HG03108 (cell line): ENCODE measurements around the gene AGBL5.
A peak's percentile ranks its signal among the peaks of the same experiment; 100 is the strongest.
"Not testable (repeated sequence)": the region's sequence is repeated elsewhere in the genome, so short reads cannot be mapped to it uniquely, and the experiment has no call there.

ENCODE experiments used
- ATAC-seq: cut with Tn5 transposase; IDR thresholded peaks from one replicate; pipeline ENCODE4 v1.9.1; 2021; ENCODE audit warnings: moderate library complexity; ENCODE audit not compliant: unreplicated experiment

AGBL5 gene

DNA sequence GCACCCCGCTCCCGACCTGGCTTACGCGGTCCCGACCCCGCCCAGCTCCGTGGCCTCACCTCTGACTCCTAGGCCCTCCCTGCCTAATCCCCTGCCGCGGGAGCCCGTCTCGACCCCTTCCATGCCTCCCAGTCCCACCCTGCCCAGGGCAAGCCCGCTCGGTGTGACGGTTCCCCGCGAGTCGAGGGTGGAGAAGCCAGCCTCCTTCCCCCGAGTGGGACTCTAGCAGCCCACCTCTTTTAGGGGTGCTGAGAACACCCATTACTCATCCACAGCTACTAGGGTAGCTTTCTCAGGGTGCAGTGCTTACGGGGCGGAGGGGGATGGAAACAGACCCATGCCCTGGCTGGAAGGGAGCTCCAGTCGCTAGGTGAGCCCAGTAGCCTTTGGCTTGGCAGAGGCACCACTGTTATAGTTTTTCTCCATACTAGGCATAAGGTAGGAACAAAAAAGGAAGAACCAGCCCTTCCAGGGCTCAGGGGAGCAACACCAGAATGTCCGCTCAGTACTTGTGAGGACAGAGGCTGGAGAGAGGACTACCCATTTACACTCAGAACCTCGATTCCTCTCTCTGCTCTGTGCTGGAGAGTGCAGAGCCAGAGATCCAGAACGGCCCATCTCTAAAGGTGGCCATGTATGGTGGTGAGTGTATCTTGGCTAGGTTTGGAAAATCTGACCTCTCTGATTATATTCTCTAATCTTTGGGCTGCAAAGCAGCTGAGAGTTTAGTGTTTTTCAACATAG lies 606 bp downstream of the AGBL5 start:
- ATAC-seq: no peak

DNA sequence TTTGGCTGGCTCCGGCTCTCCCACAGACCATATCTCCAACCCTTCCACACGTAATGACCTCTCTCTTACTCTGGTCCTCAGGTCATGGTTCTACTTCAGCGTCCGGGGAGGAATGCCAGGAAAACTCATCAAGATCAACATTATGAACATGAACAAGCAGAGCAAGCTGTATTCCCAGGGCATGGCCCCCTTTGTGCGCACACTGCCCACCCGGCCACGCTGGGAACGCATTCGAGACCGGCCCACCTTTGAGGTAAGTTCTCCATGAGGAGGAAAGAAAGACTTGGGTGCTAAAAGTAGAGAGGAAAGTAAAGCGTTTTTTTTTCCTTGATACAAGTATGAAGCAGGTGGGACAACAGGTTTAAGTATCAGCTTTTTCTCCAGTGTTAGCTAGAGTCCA lies 1.9 kb downstream of the AGBL5 start:
- no peak for ATAC-seq

DNA sequence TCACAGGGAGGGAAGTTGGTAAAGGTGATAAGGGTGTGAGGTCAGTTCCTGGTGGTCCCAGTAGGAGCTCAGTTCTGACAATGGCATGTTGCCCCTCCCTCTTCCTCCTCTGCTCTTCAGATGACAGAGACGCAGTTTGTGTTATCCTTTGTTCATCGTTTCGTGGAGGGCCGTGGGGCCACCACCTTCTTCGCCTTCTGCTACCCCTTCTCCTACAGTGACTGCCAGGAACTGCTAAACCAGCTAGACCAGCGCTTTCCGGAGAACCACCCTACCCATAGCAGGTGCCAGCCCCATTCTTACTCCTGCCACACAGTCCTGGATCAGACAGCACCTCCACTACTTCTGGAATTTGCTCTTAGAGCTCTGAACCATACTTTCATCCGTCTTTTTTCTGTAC lies 2.3 kb downstream of the AGBL5 start:
- no peak for ATAC-seq

DNA sequence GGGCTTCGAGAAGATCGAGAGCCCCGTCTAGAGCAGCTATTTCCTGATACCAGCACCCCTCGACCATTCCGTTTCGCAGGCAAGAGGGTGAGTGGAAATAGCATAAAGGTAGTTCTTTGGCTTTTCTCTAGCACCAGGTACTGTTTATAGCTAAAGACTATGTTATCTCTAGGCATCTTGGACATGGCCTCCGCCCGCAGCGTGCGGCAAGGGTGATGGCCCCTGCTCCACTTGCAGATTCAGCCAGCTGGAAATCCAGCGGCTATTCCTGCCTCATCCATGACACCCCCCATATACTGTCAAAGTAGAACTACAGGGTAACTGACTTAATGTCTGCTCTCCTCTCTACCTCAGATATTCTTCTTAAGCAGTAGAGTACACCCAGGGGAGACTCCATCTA lies 3.3 kb downstream of the AGBL5 start:
- no peak for ATAC-seq

DNA sequence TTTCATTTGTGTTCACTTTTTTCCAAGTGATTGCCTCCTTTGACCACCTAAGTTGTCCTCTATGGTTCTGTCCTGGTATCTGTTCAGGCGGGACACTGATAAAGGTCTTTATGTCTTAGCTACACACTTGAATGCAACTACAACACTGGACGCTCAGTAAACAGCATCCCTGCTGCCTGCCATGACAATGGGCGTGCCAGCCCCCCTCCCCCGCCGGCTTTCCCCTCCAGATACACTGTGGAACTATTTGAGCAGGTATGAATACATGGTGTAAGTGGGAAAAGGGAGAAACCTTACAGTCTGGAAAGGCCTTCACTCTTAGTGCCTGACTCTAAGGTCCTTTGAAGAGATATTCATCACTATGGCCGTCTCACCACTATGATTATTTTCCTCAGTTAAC lies 5.7 kb downstream of the AGBL5 start:
- no peak for ATAC-seq

DNA sequence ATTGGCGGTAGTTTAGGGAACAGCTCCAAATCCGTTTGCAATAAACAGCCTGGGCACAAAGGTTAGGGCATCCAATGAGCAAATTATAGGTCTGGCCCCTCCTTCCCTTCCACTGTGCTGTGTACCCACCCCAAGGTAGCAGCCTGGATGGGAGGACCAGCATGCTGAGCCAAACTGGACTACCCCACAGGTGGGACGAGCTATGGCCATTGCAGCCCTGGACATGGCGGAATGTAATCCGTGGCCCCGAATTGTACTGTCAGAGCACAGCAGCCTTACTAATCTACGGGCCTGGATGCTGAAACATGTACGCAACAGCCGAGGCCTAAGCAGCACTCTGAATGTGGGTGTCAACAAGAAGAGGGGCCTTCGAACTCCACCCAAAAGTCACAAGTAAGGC lies 6.7 kb downstream of the AGBL5 start:
- ATAC-seq: no peak

DNA sequence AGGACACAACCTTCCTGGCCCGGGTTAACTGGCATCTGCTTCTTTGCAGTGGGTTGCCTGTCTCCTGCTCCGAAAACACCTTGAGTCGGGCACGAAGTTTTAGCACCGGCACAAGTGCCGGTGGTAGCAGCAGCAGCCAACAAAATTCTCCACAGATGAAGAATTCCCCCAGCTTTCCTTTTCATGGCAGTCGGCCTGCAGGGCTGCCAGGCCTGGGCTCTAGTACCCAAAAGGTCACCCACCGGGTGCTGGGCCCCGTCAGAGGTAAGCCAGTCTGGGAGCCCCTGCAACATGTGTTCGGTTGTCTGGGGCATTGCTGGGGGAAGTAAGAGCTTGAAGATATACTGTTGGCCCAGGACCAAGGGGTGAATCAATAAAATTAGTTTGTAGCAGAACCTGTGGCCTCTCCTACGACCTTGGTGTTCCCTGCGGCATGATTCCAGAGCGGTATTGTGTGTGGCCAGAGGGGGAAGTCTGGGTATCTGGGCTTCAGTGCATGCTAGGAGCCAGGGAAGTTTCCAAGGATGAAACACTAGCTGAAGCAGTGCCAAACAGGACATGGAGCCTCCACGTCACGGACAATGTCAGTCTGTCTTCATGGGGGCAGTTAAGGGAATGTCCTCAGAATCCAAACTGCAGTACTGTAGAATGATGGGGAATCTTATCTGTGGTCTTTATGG lies 7.8 kb downstream of the AGBL5 start:
- no peak for ATAC-seq

DNA sequence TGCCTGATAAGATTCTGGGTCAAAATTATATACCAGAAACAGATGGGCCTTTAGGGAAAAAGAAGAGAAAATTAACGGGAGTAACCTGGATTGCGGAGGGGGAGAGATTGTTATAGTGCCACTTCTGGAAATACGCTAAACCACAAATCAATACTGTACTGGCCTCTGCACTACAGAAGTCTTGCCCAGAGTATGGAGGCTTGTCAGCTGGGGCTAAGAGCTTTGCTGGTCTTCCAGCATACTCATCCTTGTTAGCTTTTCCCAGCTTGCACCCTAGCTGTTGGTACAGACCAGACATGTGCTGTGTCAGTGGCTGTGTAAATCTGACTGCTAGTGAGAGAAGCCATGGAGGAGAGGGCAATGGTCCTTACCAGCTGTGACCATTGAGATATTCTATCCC lies 8.9 kb downstream of the AGBL5 start:
- ATAC-seq: no peak

DNA sequence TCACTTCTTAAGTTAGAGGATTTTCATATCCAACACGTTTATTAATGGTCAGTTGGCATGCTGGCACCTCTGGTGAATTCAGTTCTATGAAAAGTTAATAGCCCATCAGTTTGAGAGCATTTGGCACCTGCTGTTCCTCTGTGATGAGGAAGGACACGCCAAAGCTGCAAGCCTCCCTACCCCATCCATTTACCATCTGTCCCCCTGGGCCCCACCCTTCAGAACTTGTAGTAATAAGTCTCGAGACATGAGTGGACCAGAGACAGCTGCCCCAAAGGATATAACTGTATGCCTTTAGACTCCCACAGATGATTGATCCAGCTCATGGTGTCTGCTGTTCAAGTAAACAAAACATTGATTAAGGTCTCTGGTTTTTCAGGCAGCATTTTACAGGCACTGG lies 13.7 kb downstream of the AGBL5 start:
- ATAC-seq: no peak

DNA sequence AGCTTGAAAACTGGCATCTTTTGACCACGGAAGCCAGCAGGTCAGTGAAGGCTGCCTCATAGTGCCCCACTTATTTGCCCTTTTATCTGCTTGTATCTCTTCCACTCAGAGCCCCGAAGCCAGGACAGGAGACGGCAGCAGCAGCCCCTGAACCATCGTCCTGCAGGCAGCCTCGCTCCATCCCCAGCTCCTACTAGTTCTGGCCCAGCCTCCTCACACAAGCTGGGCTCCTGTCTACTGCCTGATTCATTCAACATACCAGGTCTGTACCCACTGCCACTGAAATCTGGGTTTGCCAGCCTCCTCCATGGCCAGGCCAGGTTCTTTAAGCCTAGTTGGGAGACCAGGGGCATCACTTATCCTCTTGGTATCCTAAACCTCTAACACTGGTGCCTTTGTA lies 15.9 kb downstream of the AGBL5 start:
- no peak for ATAC-seq

DNA sequence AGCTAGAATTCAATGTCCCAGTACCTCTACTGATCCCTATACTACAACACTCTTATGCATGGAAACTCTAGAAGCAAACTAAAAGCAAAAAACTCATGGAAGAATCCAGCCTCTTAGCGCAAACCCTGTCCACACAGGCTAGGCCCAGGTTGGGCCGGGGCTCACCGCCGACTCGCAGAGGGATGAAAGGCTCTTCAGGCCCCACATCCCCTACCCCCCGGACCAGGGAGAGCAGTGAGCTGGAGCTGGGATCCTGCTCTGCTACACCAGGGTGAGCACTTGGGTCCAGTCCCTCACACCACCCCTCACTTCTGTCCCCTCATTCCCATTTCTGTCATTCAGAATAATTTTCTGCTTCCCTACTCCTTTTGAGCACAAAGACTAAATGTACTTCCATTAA lies 18.0 kb downstream of the AGBL5 start:
- ATAC-seq: no peak

DNA sequence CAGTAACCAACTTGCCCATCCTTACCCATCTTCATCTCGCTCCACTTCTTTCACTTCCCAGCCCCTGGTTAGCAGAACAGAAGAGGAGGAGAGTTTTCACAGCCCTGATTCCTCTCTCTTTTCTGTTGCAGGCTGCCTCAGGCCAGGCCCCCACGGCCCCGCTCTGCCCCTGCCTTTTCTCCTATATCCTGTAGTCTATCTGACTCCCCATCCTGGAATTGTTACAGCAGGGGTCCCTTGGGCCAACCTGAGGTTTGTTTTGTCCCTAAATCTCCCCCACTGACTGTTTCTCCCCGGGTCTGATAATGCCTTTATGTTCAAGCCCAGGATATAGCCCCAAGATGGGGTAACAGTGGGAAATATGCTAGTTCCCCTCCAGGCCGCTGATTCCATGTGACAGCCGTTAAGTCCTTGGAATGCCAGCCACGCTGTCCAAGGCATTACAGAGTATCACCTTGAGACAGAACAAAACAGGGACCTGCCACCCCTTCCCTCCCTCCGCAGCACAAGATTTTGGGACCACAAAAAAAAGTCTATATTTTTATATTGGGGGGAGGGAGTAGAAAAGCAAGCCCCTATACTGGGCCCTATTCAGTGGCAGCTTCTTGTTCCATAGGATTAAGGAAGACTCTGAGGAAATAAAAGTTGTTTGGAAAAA lies 18.6 kb downstream of the AGBL5 start:
- ATAC-seq: no peak

DNA sequence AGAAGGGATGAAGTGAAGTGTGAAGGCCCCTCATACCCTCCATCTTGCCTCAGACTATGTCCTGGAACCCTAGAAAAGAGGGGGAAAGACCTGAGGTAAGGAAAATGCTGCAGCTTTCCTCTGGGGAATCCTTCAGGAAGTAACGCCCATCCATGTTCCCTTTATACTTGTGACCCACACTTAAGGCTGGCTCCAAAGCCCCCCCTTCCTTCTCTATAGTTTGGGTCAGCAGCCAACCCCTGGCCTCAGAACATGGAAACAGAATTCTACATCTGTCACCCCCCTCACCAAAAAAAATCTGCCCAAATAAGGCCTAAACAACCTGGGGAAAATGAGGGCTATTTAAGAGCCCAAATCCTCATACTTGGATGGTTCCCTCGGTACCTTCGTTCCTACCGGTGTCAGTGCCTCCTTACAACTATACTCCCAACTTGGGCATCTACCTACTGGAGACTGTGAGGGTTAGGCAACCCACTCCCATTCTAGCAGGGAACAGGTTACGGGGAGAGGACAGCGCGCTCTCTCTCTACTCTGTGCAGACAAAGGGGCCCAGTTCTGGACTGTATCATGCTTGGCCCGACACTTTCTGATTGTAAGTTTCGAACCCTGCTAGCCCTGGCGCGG lies 19.3 kb downstream of the AGBL5 start:
- peak; percentile 5 for ATAC-seq

DNA sequence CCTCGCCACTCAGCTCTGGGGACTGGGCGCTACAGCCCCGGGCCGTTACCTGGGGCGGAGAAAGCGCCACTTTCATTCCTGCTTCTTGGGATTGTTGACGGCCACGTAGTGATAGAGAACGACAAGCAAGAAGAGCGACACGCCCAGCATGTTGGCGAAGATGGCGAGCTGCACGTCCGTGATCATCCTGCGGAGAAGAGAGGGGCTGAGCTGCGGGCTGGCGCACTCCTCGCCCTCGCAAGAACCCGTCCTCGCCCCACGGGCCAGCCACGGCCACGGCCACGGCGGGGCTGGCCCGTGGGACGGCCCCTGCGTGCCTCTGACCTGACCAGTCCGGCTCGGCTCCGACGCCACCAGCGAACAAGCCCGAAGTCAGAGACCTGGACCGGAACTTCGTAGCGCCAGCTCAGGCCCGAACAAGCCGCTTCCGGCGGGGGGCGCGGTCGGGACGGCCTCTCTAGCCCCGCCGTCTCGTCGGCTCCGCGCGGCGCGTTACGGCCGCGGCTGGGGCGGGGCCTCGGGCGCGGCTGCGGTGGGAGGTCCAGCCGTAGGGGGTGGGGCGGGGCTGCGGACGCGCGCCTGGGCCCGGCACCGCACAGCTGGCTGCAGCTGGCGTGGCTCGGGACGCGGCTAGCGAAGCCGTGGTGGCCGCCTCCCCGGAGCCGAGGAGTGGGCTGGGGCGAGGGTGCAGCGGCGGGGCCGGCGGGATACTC lies 20.0 kb downstream of the AGBL5 start, which contains the start of gene OST4:
Gene OST4 (minus strand): TSS at position 378 of the 713 bp plus-strand sequence.
- ATAC-seq: peak; percentile 84

DNA sequence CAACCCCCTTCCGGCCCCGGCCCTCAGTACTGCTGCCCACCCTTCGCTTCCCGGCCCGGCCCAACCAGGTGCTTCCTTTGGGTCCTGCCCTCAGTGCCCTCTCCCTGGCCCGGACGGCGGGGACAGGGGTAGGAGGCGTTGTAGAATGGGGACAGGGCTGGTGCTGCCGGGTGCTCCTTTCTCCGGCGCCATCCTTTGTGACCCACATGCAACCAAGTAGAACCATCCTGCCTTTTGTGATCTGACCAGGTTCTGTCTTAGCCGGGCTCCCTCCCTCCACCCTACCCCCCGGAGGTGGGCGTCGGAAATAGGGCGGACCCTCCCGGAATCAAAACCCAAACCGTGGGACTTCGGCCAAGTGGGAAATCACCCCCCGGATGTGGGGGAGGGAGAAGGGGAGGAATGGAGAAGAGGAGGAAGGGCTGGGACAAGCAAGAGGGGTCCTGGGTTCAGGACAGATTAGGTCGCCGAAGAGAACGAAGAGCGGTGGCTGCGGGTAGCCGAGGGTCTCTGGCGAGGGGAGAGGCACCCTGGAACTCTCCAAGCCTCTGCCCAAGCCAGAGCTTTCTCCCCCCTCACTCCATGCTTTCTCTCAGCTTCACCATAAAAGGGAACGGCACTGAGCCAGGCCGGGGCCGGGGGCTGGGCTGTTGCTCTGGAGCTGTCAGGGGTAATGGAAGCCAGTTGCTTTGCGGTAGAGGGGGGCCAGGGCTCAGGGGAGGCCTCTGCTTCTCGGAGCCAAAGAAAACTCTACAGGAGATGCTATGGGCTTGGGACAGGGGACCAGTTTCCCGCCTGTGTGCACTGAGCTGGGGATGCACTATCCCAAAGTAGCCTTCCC lies 20.7 kb downstream of the AGBL5 start:
- no peak for ATAC-seq

DNA sequence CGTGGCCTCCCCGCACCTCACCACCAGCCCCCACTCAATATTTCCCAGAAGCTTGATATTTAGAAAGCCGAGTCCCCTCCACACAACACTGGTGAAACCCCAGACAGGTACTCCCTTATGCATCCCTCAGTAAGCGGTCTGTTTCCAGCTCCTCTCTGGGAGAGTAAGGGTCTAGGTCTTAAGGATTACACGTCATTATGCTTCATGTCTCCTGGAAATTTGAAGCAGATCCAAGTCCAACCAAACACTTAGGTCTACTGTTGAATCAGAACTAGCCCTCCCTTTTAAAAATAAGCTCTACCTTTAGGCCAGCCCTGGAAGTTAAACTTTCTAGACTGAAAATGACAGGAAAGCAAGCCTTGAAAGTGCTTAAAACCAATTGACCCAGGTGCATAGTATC lies 21.5 kb downstream of the AGBL5 start:
- no peak for ATAC-seq

DNA sequence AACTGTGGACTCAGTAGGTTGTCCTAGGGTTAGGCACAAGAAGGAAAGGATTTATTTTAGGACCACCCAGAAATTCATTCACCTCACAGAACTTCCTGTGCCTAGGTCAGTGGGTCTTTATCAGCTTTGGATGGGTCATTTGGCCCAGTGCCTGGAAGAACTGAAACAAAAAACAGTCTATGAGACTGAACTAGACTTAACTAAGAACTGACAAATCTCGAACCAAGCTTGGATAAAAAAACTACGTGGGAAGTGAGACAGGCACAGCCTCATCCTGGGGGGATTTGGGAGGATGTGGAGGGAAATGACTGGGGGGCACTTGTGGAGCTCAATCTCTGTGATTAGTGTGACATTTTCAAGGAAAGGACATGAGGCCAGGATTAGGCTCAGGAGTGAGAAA lies 22.3 kb downstream of the AGBL5 start:
- ATAC-seq: no peak

DNA sequence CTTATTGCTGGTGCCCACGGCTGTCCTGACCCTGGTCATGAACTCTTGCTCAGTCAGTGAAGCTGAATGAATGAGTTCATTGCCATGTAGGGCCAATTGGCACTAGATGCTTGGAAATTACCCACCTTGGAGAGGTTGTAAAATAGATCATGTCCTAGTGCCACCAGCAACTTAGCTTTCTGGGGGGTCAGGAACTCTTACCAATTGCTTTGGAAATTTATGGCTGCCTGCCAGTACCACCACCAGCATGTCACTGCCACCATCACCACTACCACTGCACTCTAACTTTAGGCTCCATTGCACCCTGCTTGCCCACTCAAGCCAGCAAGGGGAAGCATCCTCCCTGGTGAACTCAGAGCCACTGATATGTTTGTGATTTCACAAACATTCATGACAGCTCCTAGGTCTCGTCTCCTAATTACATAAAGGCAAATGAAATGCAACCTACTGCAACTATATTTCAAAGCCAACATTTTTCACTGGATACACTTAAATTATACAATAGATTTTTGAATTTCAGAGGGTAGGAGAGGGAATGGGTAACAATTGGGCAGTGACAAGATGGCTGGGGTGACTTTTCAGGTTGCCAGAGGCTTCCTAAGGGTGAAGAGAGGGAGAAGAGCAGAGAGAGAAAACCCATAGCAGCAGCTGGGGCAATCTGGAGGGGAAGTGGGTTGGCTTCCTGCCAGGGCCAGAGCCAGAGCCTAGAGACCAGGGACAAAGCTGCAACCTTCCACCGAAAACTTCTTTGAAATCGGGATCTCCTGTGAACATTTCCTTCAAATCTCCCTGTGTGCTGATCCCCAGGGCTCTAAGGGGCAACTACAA lies 23.5 kb downstream of the AGBL5 start:
- ATAC-seq: no peak

DNA sequence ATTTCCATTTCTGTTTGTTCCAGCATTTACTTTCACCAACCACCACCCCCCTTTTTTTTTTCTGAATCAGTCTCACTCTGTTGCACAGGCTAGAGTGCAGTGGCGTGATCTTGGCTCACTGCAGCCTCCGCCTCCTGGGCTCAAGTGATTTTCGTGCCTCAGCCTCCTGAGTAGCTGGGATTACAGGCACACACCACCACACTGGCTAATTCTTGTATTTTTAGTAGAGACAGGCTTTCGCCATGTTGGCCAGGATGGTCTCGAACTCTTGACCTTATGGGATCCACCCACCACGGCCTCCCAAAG lies 24.1 kb downstream of the AGBL5 start:
- ATAC-seq: not testable (repeated sequence)

DNA sequence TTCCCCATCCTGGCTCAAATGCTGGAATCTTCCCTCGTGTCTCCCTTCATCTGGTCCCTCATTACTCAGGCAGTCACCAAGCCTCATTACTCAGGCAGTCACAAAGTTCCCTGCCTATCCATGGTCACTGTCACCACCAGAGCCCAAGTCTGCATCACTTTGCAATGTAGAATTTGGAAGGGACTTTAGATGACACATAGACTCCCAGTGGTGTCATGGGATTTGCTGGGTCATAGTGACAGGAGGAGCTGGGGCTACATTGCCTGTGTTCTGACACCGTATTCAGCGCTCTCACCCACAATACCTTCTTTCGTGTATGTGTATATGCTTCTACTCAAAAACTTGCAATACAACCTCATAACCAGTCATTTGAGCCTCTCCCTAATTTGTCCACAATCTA lies 24.9 kb downstream of the AGBL5 start:
- no peak for ATAC-seq
